ENCODE results near the gene RET.

DNA sequence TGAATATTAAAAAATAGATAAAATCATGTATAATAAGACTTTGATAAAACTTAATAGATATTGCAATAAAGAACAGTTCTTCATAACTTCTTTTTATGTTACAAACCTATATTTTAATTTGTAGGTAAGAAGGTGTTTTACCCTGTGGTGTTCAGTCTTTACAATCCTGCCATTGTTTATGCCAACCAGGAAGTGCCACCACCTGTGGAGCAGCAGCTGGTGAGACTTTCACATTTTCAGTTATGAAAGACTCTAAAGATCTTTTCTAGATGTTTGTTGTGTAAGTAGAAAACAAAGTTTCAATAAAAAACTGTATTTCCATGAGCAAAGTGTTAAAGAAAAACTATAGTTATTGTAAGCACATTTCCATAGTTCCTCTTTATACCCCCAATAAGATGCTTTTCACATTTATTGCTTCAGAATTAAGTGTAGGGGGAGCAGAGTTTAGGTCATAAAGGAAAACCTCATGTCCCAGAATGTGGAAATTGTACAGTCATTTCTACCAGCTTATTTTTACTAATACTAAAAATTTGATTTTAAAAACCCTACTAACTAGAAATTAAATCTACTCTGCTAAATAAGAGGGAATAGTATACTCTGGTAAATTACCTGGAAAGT lies 90.1 kb downstream of the RET start:
- TF ChIP-seq, protein P1, sequence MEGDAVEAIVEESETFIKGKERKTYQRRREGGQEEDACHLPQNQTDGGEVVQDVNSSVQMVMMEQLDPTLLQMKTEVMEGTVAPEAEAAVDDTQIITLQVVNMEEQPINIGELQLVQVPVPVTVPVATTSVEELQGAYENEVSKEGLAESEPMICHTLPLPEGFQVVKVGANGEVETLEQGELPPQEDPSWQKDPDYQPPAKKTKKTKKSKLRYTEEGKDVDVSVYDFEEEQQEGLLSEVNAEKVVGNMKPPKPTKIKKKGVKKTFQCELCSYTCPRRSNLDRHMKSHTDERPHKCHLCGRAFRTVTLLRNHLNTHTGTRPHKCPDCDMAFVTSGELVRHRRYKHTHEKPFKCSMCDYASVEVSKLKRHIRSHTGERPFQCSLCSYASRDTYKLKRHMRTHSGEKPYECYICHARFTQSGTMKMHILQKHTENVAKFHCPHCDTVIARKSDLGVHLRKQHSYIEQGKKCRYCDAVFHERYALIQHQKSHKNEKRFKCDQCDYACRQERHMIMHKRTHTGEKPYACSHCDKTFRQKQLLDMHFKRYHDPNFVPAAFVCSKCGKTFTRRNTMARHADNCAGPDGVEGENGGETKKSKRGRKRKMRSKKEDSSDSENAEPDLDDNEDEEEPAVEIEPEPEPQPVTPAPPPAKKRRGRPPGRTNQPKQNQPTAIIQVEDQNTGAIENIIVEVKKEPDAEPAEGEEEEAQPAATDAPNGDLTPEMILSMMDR (IDR thresholded peaks at IDR 0.05), result no peak
- TF ChIP-seq POLR2A (IDR thresholded peaks at IDR 0.05) (no peak), EP300 (IDR thresholded peaks at IDR 0.05) (no peak)
